ENCODE data around the gene MPDU1.

Gene MPDU1

GRCh38 chr17:7629939-7630571 lies 46.4 kb downstream of the MPDU1 start, which contains the start of gene SHBG:
SHBG (plus strand) TSS chr17:7630135; CDS start chr17:7630173, 38 bp downstream.
- TF ChIP-seq TAF1 (IDR thresholded peaks at IDR 0.05; ENCODE audit: low read depth) (no peak), TCF12 (IDR thresholded peaks at IDR 0.05; ENCODE audit: low read depth) (no peak), EGR1 (IDR thresholded peaks at IDR 0.05) (no peak), CEBPB (IDR thresholded peaks at IDR 0.05) (no peak), CREB1 (IDR thresholded peaks at IDR 0.05; ENCODE audit: low read depth) (no peak), ZBTB7A (IDR thresholded peaks at IDR 0.05; ENCODE audit: low read depth) (no peak)

GRCh38 chr17:7631398-7632380 lies 48.0 kb downstream of the MPDU1 start:
- TF ChIP-seq EP300 (IDR thresholded peaks at IDR 0.05; ENCODE audit: borderline replicate concordance) (no peak), TEAD4 (IDR thresholded peaks at IDR 0.05) (no peak), NFIC (IDR thresholded peaks at IDR 0.05) (no peak), TCF12 (IDR thresholded peaks at IDR 0.05; ENCODE audit: low read depth) (no peak), MAX (IDR thresholded peaks at IDR 0.05) (no peak), EGR1 (IDR thresholded peaks at IDR 0.05) (no peak), TAF1 (IDR thresholded peaks at IDR 0.05; ENCODE audit: low read depth) (no peak), FOXM1 (IDR thresholded peaks at IDR 0.05; ENCODE audit: borderline replicate concordance, low read depth) (no peak), CREB1 (IDR thresholded peaks at IDR 0.05; ENCODE audit: low read depth) (no peak), ZBTB7A (IDR thresholded peaks at IDR 0.05; ENCODE audit: low read depth) (no peak), CEBPB (IDR thresholded peaks at IDR 0.05) (no peak), RAD21 (IDR thresholded peaks at IDR 0.05; ENCODE audit: low read depth) (no peak), USF1 (IDR thresholded peaks at IDR 0.05) (no peak), YY1 (IDR thresholded peaks at IDR 0.05; ENCODE audit: low read depth) (no peak), REST (IDR thresholded peaks at IDR 0.05; ENCODE audit: low read depth) (no peak)

GRCh38 chr17:7632492-7632894 lies 48.8 kb downstream of the MPDU1 start:
- TF ChIP-seq EGR1 (IDR thresholded peaks at IDR 0.05) (no peak), USF1 (IDR thresholded peaks at IDR 0.05) (no peak), CEBPB (IDR thresholded peaks at IDR 0.05) (no peak), RAD21 (IDR thresholded peaks at IDR 0.05; ENCODE audit: low read depth) (peak; percentile 72)

- TF ChIP-seq CEBPB (IDR thresholded peaks at IDR 0.05) = no peak
- no peak for TF ChIP-seq ZBTB7A (IDR thresholded peaks at IDR 0.05; ENCODE audit: low read depth)
- no peak for TF ChIP-seq TAF1 (IDR thresholded peaks at IDR 0.05; ENCODE audit: low read depth)
- no peak for TF ChIP-seq YY1 (IDR thresholded peaks at IDR 0.05; ENCODE audit: low read depth)
- TF ChIP-seq USF1 (IDR thresholded peaks at IDR 0.05) = no peak
- TF ChIP-seq NFIC (IDR thresholded peaks at IDR 0.05) = no peak
- TF ChIP-seq REST (IDR thresholded peaks at IDR 0.05; ENCODE audit: low read depth) = no peak
- TF ChIP-seq RAD21 (IDR thresholded peaks at IDR 0.05; ENCODE audit: low read depth) = no peak
- TF ChIP-seq MAX (IDR thresholded peaks at IDR 0.05) = no peak
These were observed 49.4 kb downstream of the MPDU1 start for GRCh38 chr17:7633093-7633492.

- TF ChIP-seq RAD21 (IDR thresholded peaks at IDR 0.05; ENCODE audit: low read depth) (peak; percentile 72), NFIC (IDR thresholded peaks at IDR 0.05) (no peak), ZBTB7A (IDR thresholded peaks at IDR 0.05; ENCODE audit: low read depth) (no peak)
These were observed 50.7 kb downstream of the MPDU1 start for GRCh38 chr17:7634384-7634783.
